Vagina (tissue), 2 donors: ENCODE measurements around the gene DHRS7.

ENCODE experiments used
- POLR2A ChIP-seq, 2 donors: fragments of 450-650 bp; IDR thresholded peaks; one replicate each; pipeline ENCODE4 v1.6.1; 2017; ENCODE audit warnings: antibody characterized with exemption in 2 of 2, mild to moderate bottlenecking in 2 of 2, moderate library complexity in 2 of 2
- TF ChIP-seq, protein P1 (sequence below), 3 experiments: fragments of 450-650 bp in 2 of 3; fragments of 200-600 bp in 1 of 3; sonication (generic) in 1 of 3; IDR thresholded peaks; one replicate each; pipeline ENCODE4 v1.5.1; 2017 to 2019; ENCODE audit warnings: antibody characterized with exemption in 3 of 3, mild to moderate bottlenecking in 2 of 3, moderate library complexity in 2 of 3

GRCh38 chr14:60188696-60189095 is 23.5 kb upstream of the DHRS7 start:
- TF ChIP-seq, protein P1, sequence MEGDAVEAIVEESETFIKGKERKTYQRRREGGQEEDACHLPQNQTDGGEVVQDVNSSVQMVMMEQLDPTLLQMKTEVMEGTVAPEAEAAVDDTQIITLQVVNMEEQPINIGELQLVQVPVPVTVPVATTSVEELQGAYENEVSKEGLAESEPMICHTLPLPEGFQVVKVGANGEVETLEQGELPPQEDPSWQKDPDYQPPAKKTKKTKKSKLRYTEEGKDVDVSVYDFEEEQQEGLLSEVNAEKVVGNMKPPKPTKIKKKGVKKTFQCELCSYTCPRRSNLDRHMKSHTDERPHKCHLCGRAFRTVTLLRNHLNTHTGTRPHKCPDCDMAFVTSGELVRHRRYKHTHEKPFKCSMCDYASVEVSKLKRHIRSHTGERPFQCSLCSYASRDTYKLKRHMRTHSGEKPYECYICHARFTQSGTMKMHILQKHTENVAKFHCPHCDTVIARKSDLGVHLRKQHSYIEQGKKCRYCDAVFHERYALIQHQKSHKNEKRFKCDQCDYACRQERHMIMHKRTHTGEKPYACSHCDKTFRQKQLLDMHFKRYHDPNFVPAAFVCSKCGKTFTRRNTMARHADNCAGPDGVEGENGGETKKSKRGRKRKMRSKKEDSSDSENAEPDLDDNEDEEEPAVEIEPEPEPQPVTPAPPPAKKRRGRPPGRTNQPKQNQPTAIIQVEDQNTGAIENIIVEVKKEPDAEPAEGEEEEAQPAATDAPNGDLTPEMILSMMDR (IDR thresholded peaks at IDR 0.05), result no peak
- no peak for TF ChIP-seq POLR2A (IDR thresholded peaks at IDR 0.05)
